GM23338 (cell line): Measurements from ENCODE around the gene EPHB1. TPM values are rescaled to one million over a fixed set of nuclear protein-coding genes. Genes with fewer than 3 reads are reported as not detected.

ENCODE experiments used
- ATAC-seq: fragments of 200-7000 bp; cut with Tn5 transposase; 3 replicates; pipeline ENCODE4 v1.9.1; 2020
- DNase-seq: peaks from one replicate; pipeline ENCODE4 v3.0.0-alpha.2; 2015; ENCODE audit warnings: low spot score
- H2AFZ ChIP-seq: fragments of 200-600 bp; sonication (generic); 2 replicates; pipeline ENCODE4 v1.8.0; 2016; ENCODE audit warnings: antibody characterized with exemption, mild to moderate bottlenecking, moderate library complexity
- H3F3A ChIP-seq: fragments of 200-600 bp; sonication (generic); replicated peaks from 2 replicates; pipeline ENCODE4 v1.8.0; 2017; ENCODE audit warnings: antibody characterized with exemption, mixed run types, low read depth
- H3K27ac ChIP-seq: fragments of 200-600 bp; sonication (generic); 2 replicates; pipeline ENCODE4 v1.6.1; 2016; ENCODE audit warnings: low read depth
- H3K27me3 ChIP-seq: fragments of 200-600 bp; sonication (generic); 2 replicates; pipeline ENCODE4 v1.8.0; 2016; ENCODE audit warnings: mild to moderate bottlenecking, mixed run types, moderate library complexity; ENCODE audit not compliant: insufficient read depth
- H3K36me3 ChIP-seq: fragments of 200-600 bp; sonication (generic); 2 replicates; pipeline ENCODE4 v1.8.0; 2016; ENCODE audit warnings: mild to moderate bottlenecking; ENCODE audit not compliant: insufficient read depth
- H3K4me1 ChIP-seq: fragments of 200-600 bp; sonication (generic); 2 replicates; pipeline ENCODE4 v1.8.0; 2016; ENCODE audit warnings: mild to moderate bottlenecking, moderate library complexity; ENCODE audit not compliant: insufficient read depth
- H3K4me2 ChIP-seq: fragments of 200-600 bp; sonication (generic); 2 replicates; pipeline ENCODE4 v1.7.1; 2017; ENCODE audit warnings: mixed run types
- H3K4me3 ChIP-seq: fragments of 200-600 bp; sonication (generic); 2 replicates; pipeline ENCODE4 v1.6.1; 2016; ENCODE audit warnings: mixed run types
- H3K79me2 ChIP-seq: fragments of 200-600 bp; sonication (generic); replicated peaks from 2 replicates; pipeline ENCODE4 v1.8.0; 2017; ENCODE audit warnings: mild to moderate bottlenecking; ENCODE audit not compliant: insufficient read depth
- H3K9me2 ChIP-seq: fragments of 200-600 bp; sonication (generic); 2 replicates; pipeline ENCODE4 v1.8.0; 2017; ENCODE audit not compliant: insufficient read depth
- H4K20me1 ChIP-seq: fragments of 200-600 bp; sonication (generic); replicated peaks from 2 replicates; pipeline ENCODE4 v1.8.0; 2017; ENCODE audit warnings: mild to moderate bottlenecking; ENCODE audit not compliant: insufficient read depth
- H3K27ac Mint-ChIP-seq: 2 replicates; pipeline ENCODE4 v1.8.0; 2020; ENCODE audit warnings: inconsistent platforms, mild to moderate bottlenecking, moderate library complexity, mixed read lengths
- H3K27me3 Mint-ChIP-seq: 3 replicates; pipeline ENCODE4 v1.8.0; 2022; ENCODE audit warnings: low read depth, mild to moderate bottlenecking, moderate library complexity, mixed read lengths, inconsistent platforms; ENCODE audit not compliant: insufficient read depth, poor library complexity
- H3K36me3 Mint-ChIP-seq: 3 replicates; pipeline ENCODE4 v1.8.0; 2021; ENCODE audit warnings: low read depth, mild to moderate bottlenecking, inconsistent platforms, moderate library complexity, mixed read lengths
- H3K4me1 Mint-ChIP-seq: 3 replicates; pipeline ENCODE4 v1.8.0; 2020; ENCODE audit warnings: mild to moderate bottlenecking, inconsistent platforms, mixed read lengths
- H3K4me3 Mint-ChIP-seq: 3 replicates; pipeline ENCODE4 v1.8.0; 2021; ENCODE audit warnings: moderate library complexity, mild to moderate bottlenecking, inconsistent platforms, mixed read lengths
- H3K9me3 Mint-ChIP-seq: 3 replicates; pipeline ENCODE4 v1.8.0; 2020; ENCODE audit warnings: moderate library complexity, mild to moderate bottlenecking, inconsistent platforms, mixed read lengths
- CREB1 ChIP-seq: fragments of 250-450 bp; sonication (Bioruptor Pico); IDR thresholded peaks from 2 replicates; pipeline ENCODE4 v1.5.0; 2020; ENCODE audit warnings: low read depth, mild to moderate bottlenecking, moderate library complexity
- CTCF ChIP-seq, 2 experiments: fragments of 200-600 bp in 1 of 2; sonication (generic) in 1 of 2; conservative IDR thresholded peaks; 2 replicates each; pipeline versions ENCODE4 v1.5.1 to v1.6.1; 2016 to 2017; ENCODE audit warnings: antibody characterized with exemption in 2 of 2, low read depth in 2 of 2, mild to moderate bottlenecking in 2 of 2, moderate library complexity in 1 of 2
- ETS1 ChIP-seq: IDR thresholded peaks from 2 replicates; pipeline ENCODE4 v1.6.1; 2016; ENCODE audit warnings: antibody characterized with exemption
- EZH2 ChIP-seq: fragments of 200-600 bp; sonication (generic); IDR thresholded peaks from one replicate; pipeline ENCODE4 v1.8.0; 2017; ENCODE audit warnings: antibody characterized with exemption, mild to moderate bottlenecking, low read depth; ENCODE audit not compliant: unreplicated experiment
- EZH2phosphoT487 ChIP-seq: fragments of 200-600 bp; sonication (generic); IDR thresholded peaks from one replicate; pipeline ENCODE4 v1.8.1; 2018; ENCODE audit warnings: antibody characterized with exemption; ENCODE audit not compliant: unreplicated experiment
- JUNB ChIP-seq: IDR thresholded peaks from one replicate; pipeline ENCODE4 v1.6.1; 2016; ENCODE audit warnings: antibody characterized with exemption; ENCODE audit not compliant: unreplicated experiment
- NANOG ChIP-seq: IDR thresholded peaks from 2 replicates; pipeline ENCODE4 v1.6.1; 2016; ENCODE audit warnings: antibody characterized with exemption, borderline replicate concordance
- POLR2AphosphoS5 ChIP-seq: IDR thresholded peaks from 2 replicates; pipeline ENCODE4 v1.6.1; 2016; ENCODE audit warnings: antibody characterized with exemption, low read depth
- REST ChIP-seq: IDR thresholded peaks from one replicate; pipeline ENCODE4 v1.6.1; 2018; ENCODE audit warnings: antibody characterized with exemption; ENCODE audit not compliant: unreplicated experiment
- STAT1 ChIP-seq: IDR thresholded peaks from one replicate; pipeline ENCODE4 v1.6.1; 2016; ENCODE audit warnings: antibody characterized with exemption; ENCODE audit not compliant: unreplicated experiment
- ZNF114 ChIP-seq: fragments of 250-450 bp; sonication (Bioruptor Pico); IDR thresholded peaks from 2 replicates; pipeline ENCODE4 v1.5.0; 2020; ENCODE audit warnings: mild to moderate bottlenecking, moderate library complexity
- ZNF331 ChIP-seq: fragments of 250-450 bp; sonication (Bioruptor Pico); IDR thresholded peaks from 2 replicates; pipeline ENCODE4 v1.5.0; 2020; ENCODE audit warnings: low read depth, mild to moderate bottlenecking, moderate library complexity
- ZNF462 ChIP-seq: fragments of 250-450 bp; sonication (Bioruptor Pico); IDR thresholded peaks from 2 replicates; pipeline ENCODE4 v1.5.0; 2020; ENCODE audit warnings: mild to moderate bottlenecking, moderate library complexity
- polyA plus RNA-seq: library from polyadenylated mRNA; unstranded; fragments of >200 nt; fragmentation: Nextera tagmentation; extraction: Ambion mirVana; gene quantifications from 2 replicates; pipeline ENCODE4 v1.2.1, GENCODE V29; 2016
- total RNA-seq: library from RNA; depleted of rRNA; stranded (reverse); fragments of >200 nt; shearing (Covaris generic); gene quantifications from 2 replicates; pipeline ENCODE4 v1.2.3, GENCODE V29; 2014

EPHB1 gene
- total and polyA plus RNA-seq, 2 experiments from 2014 or later = 2.7 to 5.2 TPM

GRCh38 chr3:135141160-135141559 lies 346.1 kb downstream of the EPHB1 start:
- no peak overlapping the region for H3K4me3 Mint-ChIP-seq
- H3K27me3 ChIP-seq = no peaks in the 10 kb centered on the region
- H4K20me1 ChIP-seq = no peaks in the 10 kb centered on the region
- no peaks in the 10 kb centered on the region for H3K27me3 Mint-ChIP-seq
- H3K9me3 Mint-ChIP-seq = no peaks in the 10 kb centered on the region; the same call in 2 of the 3 replicates
- H3F3A ChIP-seq = no peaks in the 10 kb centered on the region
- no peaks in the 10 kb centered on the region for H3K36me3 Mint-ChIP-seq
- no peak overlapping the region for H2AFZ ChIP-seq
- TF ChIP-seq STAT1 (no peak), ETS1 (no peak), ZNF114 (CRISPR knock-in tag) (no peak), REST (no peak), EZH2 (no peak), ZNF331 (no peak), EZH2phosphoT487 (no peak), ZNF462 (CRISPR knock-in tag) (no peak), CREB1 (CRISPR knock-in tag) (no peak), JUNB (no peak), POLR2AphosphoS5 (no peak), CTCF (conservative IDR thresholded peaks at IDR 0.05; ENCODE audit: low read depth in 2 of 2) (no peak), NANOG (no peak)
- no peak for DNase-seq
- no peaks in the 10 kb centered on the region for H3K36me3 ChIP-seq
- H3K9me2 ChIP-seq = peaks cover 2% of the 10 kb centered on the region; the same call in 1 of the 2 replicates
- H3K4me1 Mint-ChIP-seq = peaks cover 3% of the 10 kb centered on the region; the same call in 1 of the 3 replicates
- no peak overlapping the region for H3K4me3 ChIP-seq
- no peak overlapping the region for H3K4me2 ChIP-seq
- H3K27ac ChIP-seq = no peak overlapping the region
- no peak overlapping the region for H3K27ac Mint-ChIP-seq
- no peak for ATAC-seq
- no peaks in the 10 kb centered on the region for H3K79me2 ChIP-seq
- H3K4me1 ChIP-seq = no peaks in the 10 kb centered on the region
